GM21447 (cell line): ENCODE measurements around the gene RHOXF2.
A peak's percentile ranks its signal among the peaks of the same experiment; 100 is the strongest.
"Not testable (repeated sequence)": the region's sequence is repeated elsewhere in the genome, so short reads cannot be mapped to it uniquely, and the experiment has no call there.

Experiments
- ATAC-seq: cut with Tn5 transposase; IDR thresholded peaks from one replicate; pipeline ENCODE4 v1.9.1; 2021; ENCODE audit not compliant: unreplicated experiment

RHOXF2 gene

DNA sequence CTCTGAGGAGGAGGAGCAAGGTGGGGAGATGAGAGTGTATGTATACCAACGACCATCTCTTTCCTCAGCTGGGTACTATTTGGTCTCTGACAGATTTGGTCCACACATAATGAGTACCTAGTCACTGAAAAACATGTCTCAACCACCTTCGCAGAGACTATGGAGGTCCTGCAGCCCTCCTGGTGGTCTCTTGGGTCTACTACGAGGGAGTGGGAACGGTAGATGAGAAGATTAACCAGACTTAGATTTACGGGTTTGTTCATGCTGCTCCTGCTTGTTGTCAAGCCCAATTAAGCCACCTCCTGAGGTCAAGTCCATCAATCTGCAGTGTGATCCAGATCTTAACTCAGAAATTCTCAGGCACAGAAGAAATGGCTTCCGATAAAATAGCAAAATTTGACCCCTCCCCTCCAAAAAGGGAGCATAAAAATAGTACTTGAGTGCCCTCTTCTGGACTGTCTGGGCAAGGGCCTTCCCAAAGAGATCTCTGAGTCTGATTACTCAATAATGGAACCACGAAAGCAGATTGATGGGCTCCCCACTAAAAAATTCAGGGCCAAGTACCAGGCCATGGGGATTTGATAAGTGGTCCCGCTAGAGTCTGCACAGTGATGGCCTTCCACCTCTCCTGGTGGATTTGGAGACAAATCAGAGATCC is 38.3 kb downstream of the RHOXF2 start:
- ATAC-seq = not testable (repeated sequence)

DNA sequence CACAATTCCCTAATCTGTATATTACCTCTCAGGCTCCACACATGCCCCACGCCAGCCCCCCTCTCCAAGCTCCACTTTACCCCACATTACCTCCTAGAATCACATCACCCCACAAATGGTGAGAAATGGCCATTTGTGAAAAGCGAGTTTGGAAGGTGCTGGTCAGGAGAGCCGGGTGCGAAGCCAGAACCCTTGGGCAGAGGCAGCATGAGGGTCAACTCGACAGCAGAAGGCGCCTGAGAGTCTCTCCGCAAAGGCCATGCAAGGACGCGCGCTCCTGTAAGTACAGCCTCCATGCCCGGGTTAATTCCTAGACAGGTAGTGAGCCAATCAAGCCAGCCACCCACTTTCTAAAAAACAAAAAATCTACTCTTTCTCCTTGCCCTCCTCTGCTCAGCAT is 42.4 kb downstream of the RHOXF2 start:
- ATAC-seq = no peak

DNA sequence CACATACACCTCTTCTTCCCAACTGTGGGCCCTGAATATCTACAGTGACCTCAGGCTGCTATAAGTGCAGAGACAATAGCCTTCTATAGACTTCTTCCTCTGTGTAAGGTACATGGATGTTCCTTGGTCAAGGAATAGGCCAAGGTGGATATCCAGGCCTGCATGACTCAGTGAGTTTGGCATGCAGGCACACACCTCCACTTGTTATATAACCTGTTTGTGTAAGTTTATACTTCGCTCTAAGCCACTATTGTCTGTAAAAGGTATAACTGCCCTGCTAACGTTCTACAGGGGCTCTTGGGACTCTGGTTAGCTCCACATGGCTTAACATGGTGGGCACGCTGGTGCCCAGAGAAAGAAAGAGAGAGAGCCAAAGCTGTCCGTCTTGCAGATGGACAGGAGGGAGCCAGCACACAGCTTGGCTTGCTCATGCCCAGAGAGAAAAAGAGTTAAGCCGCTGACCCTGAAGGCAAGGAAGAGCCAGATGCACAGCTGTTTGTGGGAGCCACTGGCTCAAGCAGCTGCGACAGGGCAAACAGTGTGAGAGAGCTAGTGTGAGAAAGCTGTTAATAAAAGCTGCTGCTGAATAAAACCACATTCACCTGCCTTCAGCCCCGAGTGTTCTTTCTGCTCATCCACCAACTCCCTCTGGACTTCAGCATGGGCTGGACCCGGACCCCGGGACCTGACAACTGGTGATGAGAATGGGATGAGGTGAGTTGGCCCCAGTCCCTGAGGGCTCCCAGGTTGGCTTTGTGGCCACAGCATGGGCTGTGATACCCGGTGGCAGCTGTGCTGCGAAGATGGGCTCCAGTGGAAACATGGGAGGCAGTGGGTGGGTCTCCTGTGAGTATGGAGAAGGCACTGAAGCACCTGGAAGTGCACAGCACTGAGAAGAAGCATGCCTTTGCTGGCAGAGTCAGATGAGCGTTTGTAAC is 47.7 kb downstream of the RHOXF2 start:
- ATAC-seq = no peak

DNA sequence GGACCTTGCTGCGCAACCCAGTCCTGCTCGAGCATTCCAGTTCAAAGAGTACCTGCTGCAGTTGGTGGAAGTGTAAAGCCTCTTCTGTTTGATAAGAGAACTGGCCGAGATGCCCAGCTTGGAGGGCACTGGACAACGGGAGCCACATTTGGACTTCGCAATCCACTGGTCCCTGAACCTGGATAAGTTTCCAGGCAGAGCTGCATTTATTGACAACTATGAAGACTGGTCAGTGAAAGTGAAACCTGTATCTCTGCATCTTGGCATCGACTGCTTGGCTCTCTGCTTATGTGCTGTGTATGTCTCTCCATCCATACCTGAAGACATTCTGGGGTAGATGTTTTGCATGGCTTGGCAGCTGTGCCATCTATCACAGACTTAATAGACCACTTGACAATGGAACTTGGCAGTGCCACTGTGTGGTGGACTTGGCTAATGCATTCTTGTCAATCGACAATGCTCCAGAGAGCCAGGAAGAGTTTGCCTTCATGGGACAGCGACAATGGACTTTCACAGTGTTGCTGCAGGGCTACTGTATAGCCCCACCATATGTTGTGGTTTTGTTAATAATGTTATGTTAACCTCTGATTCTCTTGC is 48.7 kb downstream of the RHOXF2 start:
- no peak for ATAC-seq

DNA sequence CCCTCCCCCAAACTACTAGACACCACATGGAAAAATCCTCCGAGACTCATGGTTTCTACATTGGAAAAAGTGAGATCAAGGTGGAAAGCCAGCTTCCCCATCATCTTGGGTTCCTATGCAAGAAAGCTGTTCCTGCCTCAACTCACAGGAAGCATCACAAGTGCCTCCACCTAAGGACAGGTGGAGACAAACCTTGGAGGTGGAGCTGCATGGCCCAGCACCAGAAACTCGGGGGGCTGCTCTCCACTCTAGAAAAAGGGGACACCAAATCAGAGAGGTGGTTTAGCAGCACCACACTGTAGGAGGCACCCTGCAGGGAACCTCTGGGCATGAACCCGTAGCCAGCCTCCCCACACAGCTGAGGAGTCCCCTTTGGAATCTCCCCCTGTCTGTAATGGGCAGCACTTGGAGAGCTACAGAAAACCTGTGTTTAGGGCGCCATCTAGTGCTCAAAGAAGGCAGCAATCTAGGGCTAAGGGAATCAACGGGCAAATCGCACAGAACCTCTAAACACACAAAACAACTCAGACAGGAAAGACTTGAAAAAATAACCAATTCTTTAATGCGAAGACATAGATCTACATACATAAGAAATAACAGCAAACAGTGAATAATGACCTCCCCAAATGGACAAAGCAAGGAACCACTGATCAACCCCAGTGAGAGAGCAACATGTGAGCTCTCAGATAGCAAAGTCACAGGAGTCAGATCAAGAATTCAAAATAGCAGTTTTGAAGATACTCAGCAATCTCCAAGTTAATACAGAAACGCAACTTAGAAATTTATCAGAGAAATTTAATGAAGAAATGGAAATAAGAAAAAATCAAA is 55.2 kb downstream of the RHOXF2 start:
- ATAC-seq = peak; percentile 51
